RPMI7951 (cell line): Measurements from ENCODE around the gene EFEMP2. TPM values are rescaled to one million over a fixed set of nuclear protein-coding genes. Genes with fewer than 3 reads are reported as not detected.
A peak's percentile ranks its signal among the peaks of the same experiment; 100 is the strongest.

ENCODE experiments used
- DNase-seq: peaks from one replicate; pipeline ENCODE4 v3.0.0-alpha.2; 2012; ENCODE audit warnings: low read depth
- total RNA-seq: library from RNA; depleted of rRNA; stranded (reverse); fragments of >200 nt; shearing (Covaris generic); gene quantifications from 2 replicates; pipeline ENCODE4 v1.2.3, GENCODE V29; 2014; rRNA removed

The EFEMP2 gene
- 5.4 and 8.4 TPM in 2 replicates for total RNA-seq

DNA sequence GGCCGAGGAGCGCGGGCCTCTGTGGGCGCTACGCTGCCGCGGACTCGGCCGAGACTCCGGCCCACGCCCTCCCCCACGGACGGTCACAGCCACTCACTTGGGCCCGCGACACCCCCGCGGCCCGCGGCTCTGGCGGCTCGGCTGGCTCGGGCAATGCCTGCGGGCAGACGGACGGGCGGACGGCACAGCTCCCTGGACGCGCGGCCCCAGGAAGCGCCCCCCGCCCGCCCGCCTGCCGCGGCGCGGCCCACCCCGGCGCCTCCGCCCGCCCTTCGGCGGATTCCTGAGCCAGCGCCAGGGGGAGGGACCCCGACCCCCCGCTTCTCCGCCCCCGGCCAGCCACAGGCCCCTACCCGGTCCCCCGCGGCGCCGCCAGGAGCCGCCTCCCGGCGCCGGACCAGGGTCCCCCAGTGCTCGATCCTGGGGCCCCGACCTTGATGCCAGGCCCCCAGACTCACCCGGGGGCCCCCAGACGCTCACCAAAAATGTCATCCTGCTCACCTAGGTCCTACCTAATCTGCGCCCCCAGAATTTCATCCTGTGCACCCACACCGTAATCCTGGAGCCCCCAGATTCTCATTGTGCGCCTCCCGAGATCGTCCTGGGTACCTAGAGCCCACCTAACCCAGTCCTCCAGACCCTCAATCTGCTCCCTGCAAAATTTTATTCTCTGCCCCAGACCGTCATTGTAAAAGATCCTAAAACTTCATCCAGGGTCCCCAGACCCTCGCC lies at the start of gene EFEMP2:
EFEMP2 (minus strand) TSS at position 215 of the 732 bp plus-strand sequence. CDS start 446 bp downstream, outside the sequence.
- DNase-seq: no peak

GRCh38 chr11:65921876-65922275 lies 49.3 kb upstream of the EFEMP2 start:
- DNase-seq: no peak

DNA sequence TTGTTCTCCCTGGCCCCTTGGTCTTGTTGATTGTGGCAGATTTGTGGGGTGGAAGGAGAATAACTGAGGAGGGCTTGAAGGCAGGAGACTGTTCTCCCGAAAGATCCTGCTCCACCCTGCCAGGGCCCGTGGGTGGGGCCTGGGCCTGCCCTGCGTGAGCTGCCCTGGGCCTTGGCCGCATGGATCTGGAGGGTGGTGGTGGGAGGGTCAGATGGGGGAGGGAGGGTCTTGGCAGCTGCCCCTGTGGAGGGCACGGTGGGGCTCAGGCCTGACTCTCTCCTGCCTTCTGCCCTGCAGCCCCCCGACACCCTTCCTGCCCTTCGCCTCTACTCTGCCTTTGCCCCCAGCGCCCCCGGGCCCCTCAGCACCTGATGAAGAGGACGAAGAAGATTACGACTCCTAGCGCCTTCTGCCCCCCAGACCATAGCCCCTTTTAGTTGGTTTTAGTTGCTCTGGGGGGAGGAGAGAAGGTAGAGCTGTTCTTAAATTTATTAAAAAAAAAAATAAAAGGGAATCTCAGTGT lies 48.5 kb upstream of the EFEMP2 start:
- DNase-seq: no peak

DNA sequence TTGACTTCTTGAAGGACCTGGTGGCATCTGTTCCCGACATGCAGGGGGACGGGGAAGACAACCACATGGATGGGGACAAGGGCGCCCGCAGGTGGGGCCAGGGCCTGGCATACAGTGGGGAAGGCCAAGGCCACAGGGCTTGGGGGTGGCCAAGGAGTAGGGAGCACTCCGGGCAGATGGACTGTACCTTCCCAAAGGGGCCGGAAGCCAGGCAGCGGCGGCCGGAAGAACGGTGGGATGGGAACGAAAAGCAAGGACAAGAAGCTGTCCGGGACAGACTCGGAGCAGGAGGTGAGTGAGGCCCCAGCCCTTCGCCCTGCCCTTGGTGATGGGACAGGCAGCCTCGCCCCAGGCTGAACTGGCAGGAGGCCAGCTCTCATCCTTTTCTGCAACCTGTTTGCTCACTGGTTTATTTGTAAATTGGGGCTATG lies 47.8 kb upstream of the EFEMP2 start:
- no peak for DNase-seq

DNA sequence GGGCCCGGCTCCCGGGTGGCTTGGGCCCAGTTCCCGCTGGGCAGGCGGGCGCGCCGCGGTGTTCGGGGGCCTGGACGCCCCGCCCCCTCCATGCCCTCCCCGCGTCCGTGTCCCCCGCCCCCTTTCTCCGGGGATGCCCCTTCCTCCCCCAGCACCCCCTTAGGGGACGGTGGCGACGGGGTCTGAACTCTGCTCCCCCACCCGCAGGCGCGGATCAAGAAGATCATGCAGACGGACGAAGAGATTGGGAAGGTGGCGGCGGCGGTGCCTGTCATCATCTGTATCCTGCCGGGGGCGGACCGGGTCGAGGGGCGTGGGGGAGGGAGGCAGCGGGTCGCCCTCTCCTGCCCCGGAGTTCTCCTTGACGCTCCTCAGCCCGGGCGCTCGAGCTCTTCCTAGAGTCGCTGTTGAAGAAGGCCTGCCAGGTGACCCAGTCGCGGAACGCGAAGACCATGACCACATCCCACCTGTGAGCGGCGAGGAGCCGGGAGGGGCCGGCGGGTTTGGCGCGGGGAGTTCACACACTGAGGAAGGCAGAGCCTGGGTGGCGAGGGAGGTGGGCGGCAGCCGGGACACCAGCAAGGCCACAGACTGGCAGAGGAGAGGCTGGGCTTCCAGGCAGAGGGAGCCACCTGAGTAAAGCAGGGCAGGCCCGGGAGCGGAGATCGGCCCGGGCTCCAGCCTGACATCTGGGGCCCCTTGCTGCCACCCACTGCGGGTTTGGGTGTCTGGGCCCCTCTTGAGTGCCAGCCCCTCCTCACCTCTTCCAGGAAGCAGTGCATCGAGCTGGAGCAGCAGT lies 47.2 kb upstream of the EFEMP2 start:
- no peak for DNase-seq

DNA sequence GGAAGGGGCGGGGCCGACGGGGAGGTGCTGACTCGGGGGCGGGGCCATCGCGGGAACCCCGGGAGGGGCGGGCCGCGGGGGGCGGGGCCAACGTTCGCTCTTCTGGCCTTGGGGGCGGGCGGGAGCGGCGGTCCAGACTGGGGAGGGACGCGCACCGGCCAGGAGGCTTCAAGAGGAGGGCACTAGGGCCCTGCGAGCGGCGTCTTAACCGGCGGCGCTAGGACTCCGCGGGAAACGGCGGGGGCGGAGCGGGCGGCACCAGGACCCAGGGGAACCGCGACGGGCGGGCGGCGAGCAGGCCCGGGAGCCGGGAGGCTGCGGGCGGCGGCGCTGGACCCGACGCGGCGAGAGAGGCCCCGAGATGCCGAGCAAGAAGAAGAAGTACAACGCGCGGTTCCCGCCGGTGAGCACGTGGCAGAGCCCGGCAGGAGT lies 46.6 kb upstream of the EFEMP2 start, which contains the start of gene DRAP1:
DRAP1 (plus strand) TSS at position 286 of the 432 bp plus-strand sequence; CDS start at position 362, 76 bp downstream.
- peak; percentile 98 for DNase-seq

GRCh38 chr11:65918211-65919140 lies 45.9 kb upstream of the EFEMP2 start, which contains the start of gene C11orf68:
Gene C11orf68 (minus strand): TSS chr11:65919062. CDS start chr11:65919031, 31 bp downstream.
- peak; percentile 52 for DNase-seq

- no peak for DNase-seq
Measured at GRCh38 chr11:65917434-65918210, 45.0 kb upstream of the EFEMP2 start.

DNA sequence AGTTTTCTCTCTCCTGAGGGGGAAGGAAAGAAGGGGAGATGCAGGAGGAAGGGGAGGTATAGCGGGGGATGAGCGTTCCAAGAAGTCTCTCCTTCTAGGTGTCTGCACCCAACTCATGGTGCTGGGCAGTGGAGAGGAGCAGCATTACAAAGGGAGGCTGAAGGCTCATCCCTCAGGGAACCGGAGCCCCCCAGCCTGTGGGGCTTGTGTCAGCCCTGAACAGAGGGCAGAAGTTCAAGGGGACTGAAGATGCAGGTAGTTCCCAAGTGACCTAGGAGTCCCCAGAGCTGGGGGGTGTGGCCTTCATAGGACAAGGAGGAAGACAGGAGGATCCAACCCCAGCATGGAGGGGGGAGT lies 44.5 kb upstream of the EFEMP2 start:
- DNase-seq: no peak

DNA sequence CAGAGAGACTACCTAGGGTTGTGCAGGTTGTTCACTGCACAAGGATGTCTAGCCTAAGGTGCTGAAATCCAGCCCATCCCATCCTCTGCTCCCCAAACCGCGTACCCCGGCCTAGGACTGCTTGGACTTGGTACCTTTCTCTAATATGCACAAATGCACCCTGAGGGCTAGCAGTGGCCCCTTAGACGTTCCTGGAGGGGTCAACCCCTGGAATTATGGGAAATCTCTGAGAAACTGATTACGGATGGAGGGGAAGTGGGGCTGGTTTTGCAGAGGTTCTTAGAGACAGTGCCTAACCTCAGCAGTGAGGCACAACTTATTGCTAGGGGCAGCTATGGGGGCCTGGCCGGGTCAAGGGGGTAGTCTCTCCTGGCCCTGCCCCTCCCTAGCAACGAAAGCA lies 43.8 kb upstream of the EFEMP2 start:
- no peak for DNase-seq

DNA sequence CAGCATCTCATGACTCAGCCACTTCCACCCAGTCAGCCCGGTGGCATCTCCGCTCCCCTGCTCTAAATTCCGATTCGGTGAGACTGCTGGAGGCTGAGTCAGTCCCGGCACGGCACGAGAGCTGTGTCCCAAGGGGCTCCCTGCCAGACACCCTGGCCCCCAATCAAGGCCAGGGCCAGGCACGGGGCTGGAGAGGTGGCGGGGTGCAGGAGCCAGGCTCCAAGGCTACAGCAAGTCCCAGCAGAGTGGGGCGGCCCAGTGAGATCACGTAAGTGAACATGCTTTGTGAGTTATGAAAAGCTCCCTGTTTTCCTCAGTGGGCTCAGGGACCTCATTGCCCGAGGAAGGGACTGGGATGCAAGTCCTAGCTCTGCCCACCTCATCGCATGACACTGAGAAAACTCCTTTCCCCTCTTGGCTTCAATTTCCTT lies 43.2 kb upstream of the EFEMP2 start:
- DNase-seq: peak; percentile 99

- peak; percentile 95 for DNase-seq
Measured at GRCh38 chr11:65915101-65915820, 42.7 kb upstream of the EFEMP2 start.

DNA sequence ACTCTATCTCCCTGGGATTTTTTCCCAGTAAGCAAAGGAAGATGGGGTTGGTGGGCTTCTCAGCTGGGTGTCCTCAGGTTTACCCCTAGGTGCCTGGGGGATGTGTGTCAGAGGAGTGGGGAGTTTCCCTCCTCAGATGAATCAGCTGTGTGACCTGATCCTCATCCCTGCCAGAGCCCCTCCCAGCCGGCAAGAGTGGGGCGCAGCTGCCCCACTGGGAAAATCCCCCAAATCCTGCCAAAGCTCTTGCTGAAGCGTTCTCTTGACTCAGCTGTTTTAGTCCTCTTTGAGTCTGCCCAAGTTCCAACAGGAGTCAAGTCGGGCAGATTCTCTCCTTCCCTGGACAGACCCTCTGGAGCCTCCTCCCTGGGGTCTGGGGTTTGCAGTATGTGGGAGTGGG lies 40.2 kb upstream of the EFEMP2 start:
- DNase-seq: peak; percentile 90

GRCh38 chr11:65911682-65912568 lies 39.3 kb upstream of the EFEMP2 start:
- DNase-seq: peak; percentile 98

DNA sequence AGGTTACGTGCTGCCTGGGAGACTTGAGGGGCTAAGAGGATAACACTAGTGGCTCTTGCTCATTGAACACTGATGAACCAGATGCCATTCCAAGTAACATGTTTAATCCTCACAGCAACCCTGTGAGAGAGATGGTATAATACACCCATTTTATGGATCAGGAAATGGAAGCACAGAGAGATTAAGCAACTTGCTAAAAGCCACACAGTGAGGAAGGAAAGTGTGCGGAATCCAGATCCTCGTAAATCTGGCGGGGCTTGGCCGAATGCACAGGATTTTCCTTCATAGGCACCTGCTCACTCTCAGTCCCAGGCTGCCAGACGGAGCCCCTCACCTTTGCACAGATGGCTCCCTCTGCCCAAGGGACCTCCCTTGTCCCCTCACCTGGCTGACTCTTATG lies 35.3 kb upstream of the EFEMP2 start:
- no peak for DNase-seq

DNA sequence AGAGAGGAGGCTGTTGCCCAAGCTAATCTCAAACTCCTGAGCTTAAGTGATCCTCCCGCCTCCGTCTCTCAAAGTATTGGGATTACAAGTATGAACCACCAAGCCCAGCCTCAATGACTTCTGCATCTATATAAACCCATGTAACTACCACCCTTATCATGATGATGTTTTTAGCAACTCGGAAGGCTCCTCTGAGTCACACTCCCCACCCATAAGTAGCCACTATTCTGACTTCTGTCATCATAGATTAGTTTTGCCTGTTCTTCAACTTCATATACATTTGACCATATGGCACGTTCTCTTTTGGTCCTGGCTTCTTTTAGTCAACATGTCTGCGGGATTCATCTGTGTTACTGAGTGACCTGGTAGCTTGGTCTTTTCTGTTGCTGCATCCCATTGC lies 34.0 kb upstream of the EFEMP2 start:
- no peak for DNase-seq

DNA sequence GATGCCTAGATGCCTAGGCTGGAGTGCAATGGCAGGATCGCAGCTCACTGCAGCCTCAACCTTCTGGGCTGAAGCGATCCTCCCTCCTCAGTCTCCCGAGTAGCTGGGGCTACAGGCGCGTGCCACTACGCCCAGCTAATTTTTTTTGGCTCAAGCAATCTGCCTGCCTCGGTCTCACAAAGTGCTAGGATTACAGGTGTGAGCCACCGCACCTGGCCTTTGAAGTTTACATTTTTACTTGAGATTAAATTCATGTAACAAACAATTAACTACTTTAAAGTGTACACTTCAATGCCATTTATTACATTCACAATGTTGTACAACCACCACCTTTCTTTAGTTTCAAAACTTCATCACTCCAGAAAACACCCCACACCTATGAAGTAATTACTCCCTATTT lies 31.1 kb upstream of the EFEMP2 start:
- no peak for DNase-seq

DNA sequence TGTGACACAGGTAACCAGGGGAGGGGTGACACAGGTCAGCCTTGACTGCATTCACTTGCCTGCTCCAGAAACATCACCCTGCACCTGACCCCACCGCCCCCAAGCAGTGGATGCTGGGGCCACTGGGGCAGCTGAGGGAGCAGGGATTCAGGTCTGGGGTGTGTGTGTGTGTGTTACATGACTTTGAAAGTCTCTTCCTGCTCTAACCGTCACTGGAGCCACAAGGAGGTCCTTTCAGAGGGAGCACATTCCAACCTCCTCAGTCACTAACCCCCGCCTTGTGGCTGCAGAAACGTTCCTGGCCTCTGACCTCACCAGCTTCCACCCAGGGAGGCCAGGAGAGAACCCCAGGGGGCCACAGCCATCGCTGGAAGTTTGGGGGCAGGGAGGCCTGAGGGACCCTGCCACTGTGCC lies 30.5 kb upstream of the EFEMP2 start:
- DNase-seq: peak; percentile 97

GRCh38 chr11:65900899-65901180 lies 28.2 kb upstream of the EFEMP2 start:
- DNase-seq: no peak
